IMR-90 (cell line): ENCODE measurements around the gene PITPNC1. TPM values are rescaled to one million over a fixed set of nuclear protein-coding genes. Genes with fewer than 3 reads are reported as not detected.

Experiments used
- ATAC-seq: fragments of 200-7000 bp; cut with Tn5 transposase; 2 replicates; pipeline ENCODE4 v1.9.1; 2020; ENCODE audit warnings: low read depth, mild to moderate bottlenecking, moderate library complexity
- BruUV-seq: library from RNA; stranded (reverse); fragments of 400-500 nt; replicated peaks from 2 replicates; lab custom pipeline; 2021; lab: Mats Ljungman, UMichigan
- CTCF ChIA-PET: fragments of 300-600 bp; formaldehyde crosslinking; extraction: SDS; loops from one replicate; lab custom pipeline; 2021; ENCODE audit warnings: antibody characterized with exemption; lab: Yijun Ruan, JAX
- POLR2A ChIA-PET: fragments of 300-600 bp; sonication (Branson Sonifier 250); formaldehyde crosslinking; loops from one replicate; lab custom pipeline; 2022; ENCODE audit warnings: antibody characterized with exemption; ENCODE audit not compliant: unreplicated experiment; lab: Charles Lee
- DNase-seq: peaks from one replicate; pipeline ENCODE4 v3.0.0; 2013
- H2AFZ ChIP-seq: replicated peaks from 2 replicates; pipeline ENCODE3; 2013; ENCODE audit warnings: low read length, mild to moderate bottlenecking; ENCODE audit not compliant: poor library complexity
- H2AK5ac ChIP-seq: 2 replicates; pipeline ENCODE4 v1.6.1; 2013; ENCODE audit warnings: low read depth, low read length, inconsistent platforms
- H2AK9ac ChIP-seq: replicated peaks from 2 replicates; pipeline ENCODE3; 2013; ENCODE audit warnings: mild to moderate bottlenecking, low read depth, low read length, moderate library complexity; ENCODE audit not compliant: poor library complexity
- H2BK120ac ChIP-seq: 2 replicates; pipeline ENCODE4 v1.6.1; 2013; ENCODE audit warnings: low read depth, low read length, inconsistent platforms
- H2BK15ac ChIP-seq: 3 replicates; pipeline ENCODE4 v1.6.1; 2013; ENCODE audit warnings: low read depth, low read length, inconsistent platforms
- H2BK20ac ChIP-seq: 2 replicates; pipeline ENCODE4 v1.6.1; 2013; ENCODE audit warnings: low read depth, mild to moderate bottlenecking, inconsistent platforms, low read length, moderate library complexity
- H2BK5ac ChIP-seq: 2 replicates; pipeline ENCODE4 v1.6.1; 2013; ENCODE audit warnings: mild to moderate bottlenecking, low read depth, low read length, inconsistent platforms; ENCODE audit not compliant: poor library complexity, severe bottlenecking
- H3K14ac ChIP-seq: replicated peaks from 2 replicates; pipeline ENCODE4 v1.6.1; 2013; ENCODE audit warnings: low read depth, low read length, inconsistent platforms
- H3K18ac ChIP-seq: 2 replicates; pipeline ENCODE4 v1.6.1; 2013; ENCODE audit warnings: low read depth, low read length, control low read depth
- H3K23ac ChIP-seq: 2 replicates; pipeline ENCODE4 v1.6.1; 2013; ENCODE audit warnings: low read depth, low read length, inconsistent platforms
- H3K27ac ChIP-seq: 2 replicates; pipeline ENCODE4 v1.5.1; 2013; ENCODE audit warnings: mild to moderate bottlenecking, control low read depth, low read length; ENCODE audit not compliant: insufficient read depth
- H3K27me3 ChIP-seq: 2 replicates; pipeline ENCODE4 v1.6.1; 2013; ENCODE audit warnings: low read length; ENCODE audit not compliant: control insufficient read depth, insufficient read depth
- H3K36me3 ChIP-seq: 2 replicates; pipeline ENCODE4 v1.6.1; 2013; ENCODE audit warnings: low read length, mixed read lengths; ENCODE audit not compliant: control insufficient read depth, insufficient read depth
- H3K4ac ChIP-seq: 2 replicates; pipeline ENCODE4 v1.6.1; 2013; ENCODE audit warnings: low read depth, low read length, inconsistent platforms
- H3K4me1 ChIP-seq: 2 replicates; pipeline ENCODE4 v1.6.1; 2013; ENCODE audit warnings: low read length, mixed read lengths; ENCODE audit not compliant: control insufficient read depth, insufficient read depth
- H3K4me2 ChIP-seq: 2 replicates; pipeline ENCODE4 v1.6.1; 2013; ENCODE audit warnings: low read depth, mild to moderate bottlenecking, control low read depth, low read length, moderate library complexity
- H3K4me3 ChIP-seq: 2 replicates; pipeline ENCODE4 v1.5.1; 2013; ENCODE audit warnings: low read depth, mild to moderate bottlenecking, control low read depth, low read length, moderate library complexity; ENCODE audit not compliant: insufficient read depth
- H3K56ac ChIP-seq: 2 replicates; pipeline ENCODE4 v1.6.1; 2013; ENCODE audit warnings: low read length, inconsistent platforms; ENCODE audit not compliant: insufficient read depth; ENCODE audit errors: extremely low read depth
- H3K79me1 ChIP-seq, 2 experiments: 2 replicates each; pipeline ENCODE4 v1.6.1; 2013; ENCODE audit warnings: low read length in 2 of 2, inconsistent platforms in 1 of 2, low read depth in 1 of 2
- H3K9ac ChIP-seq: 2 replicates; pipeline ENCODE4 v1.6.1; 2013; ENCODE audit warnings: low read depth, low read length, control low read depth
- H3K9me1 ChIP-seq: 2 replicates; pipeline ENCODE4 v1.6.1; 2013; ENCODE audit warnings: low read length, inconsistent platforms; ENCODE audit not compliant: insufficient read depth
- H3K9me3 ChIP-seq: 2 replicates; pipeline ENCODE4 v1.6.1; 2013; ENCODE audit warnings: low read length; ENCODE audit not compliant: control insufficient read depth, insufficient read depth
- H4K20me1 ChIP-seq: 2 replicates; pipeline ENCODE4 v1.6.1; 2013; ENCODE audit warnings: low read length, inconsistent platforms; ENCODE audit not compliant: insufficient read depth
- H4K5ac ChIP-seq: 2 replicates; pipeline ENCODE4 v1.6.1; 2013; ENCODE audit warnings: mild to moderate bottlenecking, low read depth, low read length, control low read depth
- H4K8ac ChIP-seq, 2 experiments: 2 replicates each; pipeline ENCODE4 v1.6.1; 2013; ENCODE audit warnings: low read depth in 2 of 2, low read length in 2 of 2, control low read depth in 1 of 2, inconsistent platforms in 1 of 2
- H4K91ac ChIP-seq: 2 replicates; pipeline ENCODE4 v1.6.1; 2013; ENCODE audit warnings: low read depth, low read length, inconsistent platforms; ENCODE audit not compliant: insufficient read depth
- CEBPB ChIP-seq: IDR thresholded peaks from 2 replicates; pipeline ENCODE4 v1.6.1; 2012; ENCODE audit warnings: low read depth, low read length, improper control_type of control experiment
- MXI1 ChIP-seq: IDR thresholded peaks from 2 replicates; pipeline ENCODE4 v1.6.1; 2012; ENCODE audit warnings: low read depth, mild to moderate bottlenecking, low read length, moderate library complexity, borderline replicate concordance
- NFE2L2 ChIP-seq: fragments of 150-350 bp; IDR thresholded peaks from 2 replicates; pipeline ENCODE4 v1.6.1; 2016; ENCODE audit warnings: low read depth, mild to moderate bottlenecking, low read length
- POLR2A ChIP-seq: IDR thresholded peaks from 2 replicates; pipeline ENCODE4 v1.6.1; 2012; ENCODE audit warnings: mild to moderate bottlenecking, low read depth, low read length
- RAD21 ChIP-seq: IDR thresholded peaks from 2 replicates; pipeline ENCODE4 v1.6.1; 2012; ENCODE audit warnings: low read length, improper control_type of control experiment
- RFX5 ChIP-seq: IDR thresholded peaks from 2 replicates; pipeline ENCODE4 v1.8.0; 2012; ENCODE audit warnings: low read depth, mild to moderate bottlenecking, low read length, moderate library complexity
- WGBS, 2 experiments: methylation state at CpG; one replicate each; pipeline versions ENCODE4 v1.1.5 to v1.1.7; 2013; ENCODE audit warnings: missing lambda C conversion rate in 2 of 2; ENCODE audit not compliant: insufficient read length in 1 of 2; ENCODE audit errors: extremely low coverage in 2 of 2; 5-methylcytosine and 5-hydroxymethylcytosine counted together
- dilution Hi-C: fragments of 300-500 bp; cut with HindIII; formaldehyde crosslinking; loops from one replicate; pipeline ENCODE4 v1.14.3; 2018; ENCODE audit warnings: low sequenced_read_pairs; ENCODE audit not compliant: unreplicated experiment
- in situ Hi-C: fragments of 300-500 bp; cut with MboI; formaldehyde crosslinking; loops from 3 replicates; pipeline ENCODE4 v1.14.3; 2019; ENCODE audit warnings: low sequenced_read_pairs, inconsistent platforms, mixed read lengths
- intact Hi-C: fragments of 100-400 bp; cut with micrococcal nuclease; formaldehyde crosslinking; loops from 2 replicates; pipeline ENCODE4 v1.10.0; 2022
- polyA plus RNA-seq, 3 experiments: library from polyadenylated mRNA; depleted of rRNA; stranded (reverse); fragments of >200 nt; gene quantifications; 2 replicates each; pipeline ENCODE4 v1.2.3, GENCODE V29; 2012; ENCODE audit warnings: low replicate concordance in 1 of 3
- total RNA-seq: library from RNA; depleted of rRNA; stranded (reverse); fragments of >200 nt; gene quantifications from 2 replicates; pipeline ENCODE4 v1.2.3, GENCODE V29; 2012
- TF ChIP-seq, protein P1 (sequence below): conservative IDR thresholded peaks from 2 replicates; pipeline ENCODE4 v1.5.1; 2012; ENCODE audit warnings: mild to moderate bottlenecking, low read depth, low read length, improper control_type of control experiment

Gene PITPNC1
- total and polyA plus RNA-seq, 2 of the 4 experiments (the other 2 are of a cell fraction), result 4.1 TPM

DNA sequence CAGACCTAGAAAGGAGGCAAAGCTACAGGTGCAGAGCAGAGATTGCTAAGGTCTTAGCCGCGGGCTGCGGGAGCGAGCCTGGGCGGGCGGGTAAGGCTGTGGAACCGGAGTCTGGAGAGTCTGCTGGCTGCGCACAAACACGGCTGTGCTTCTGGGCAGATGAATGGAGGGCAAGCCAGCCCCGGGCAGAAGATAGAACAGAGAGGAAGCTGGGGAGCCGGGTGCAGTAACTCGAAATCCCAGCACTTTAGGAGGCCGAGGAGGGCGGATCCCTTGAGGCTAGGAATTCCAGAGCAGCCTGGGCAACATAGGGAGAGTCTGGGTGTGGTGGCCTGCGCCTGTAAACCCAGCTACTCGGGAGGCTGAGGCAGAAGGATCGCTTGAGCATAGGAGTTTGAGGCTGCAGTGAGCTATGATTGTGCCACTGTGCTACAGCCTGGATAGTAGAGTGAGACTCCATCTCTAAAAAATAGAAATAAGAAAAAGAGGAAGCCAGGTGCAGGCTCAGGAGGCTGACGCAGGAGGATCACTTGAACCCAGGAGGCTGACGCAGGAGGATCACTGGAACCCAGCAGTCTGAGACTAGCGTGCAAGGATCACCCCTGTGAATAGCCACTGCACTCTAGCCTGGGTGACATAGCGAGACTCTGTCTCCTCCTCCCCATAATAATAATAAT is 56.3 kb downstream of the PITPNC1 start:
- H3K56ac ChIP-seq, result no peak overlapping the region
- H3K4me3 ChIP-seq, result no peak overlapping the region
- H4K91ac ChIP-seq, result no peak overlapping the region
- H3K27ac ChIP-seq, result no peak overlapping the region
- H3K18ac ChIP-seq, result no peak overlapping the region
- H2BK15ac ChIP-seq, result no peak overlapping the region
- H3K27me3 ChIP-seq, result no peaks in the 10 kb centered on the region
- H2AK5ac ChIP-seq, result 0 out of 2 replicates have a peak overlapping the region, but pooled peaks have one; percentile 36
- ATAC-seq (no peak), DNase-seq (no peak)
- H2BK120ac ChIP-seq, result no peak overlapping the region
- WGBS, 2 experiments, result 98% methylated on average over 14 of the region's 21 CpGs; no CpG with 5 or more reads in 1 of the 2 experiments
- BruUV-seq, result no TSS peak
- H4K8ac ChIP-seq, result no peak overlapping the region
- POLR2A ChIA-PET, result no interaction called here
- no peaks in the 10 kb centered on the region for H3K36me3 ChIP-seq
- H4K5ac ChIP-seq, result no peak overlapping the region
- H3K14ac ChIP-seq, result no peak overlapping the region
- H2AK9ac ChIP-seq, result no peak overlapping the region
- TF ChIP-seq RFX5, result no peak
- TF ChIP-seq RAD21, result no peak
- no peak for TF ChIP-seq NFE2L2
- no peak for TF ChIP-seq MXI1
- TF ChIP-seq, protein P1, sequence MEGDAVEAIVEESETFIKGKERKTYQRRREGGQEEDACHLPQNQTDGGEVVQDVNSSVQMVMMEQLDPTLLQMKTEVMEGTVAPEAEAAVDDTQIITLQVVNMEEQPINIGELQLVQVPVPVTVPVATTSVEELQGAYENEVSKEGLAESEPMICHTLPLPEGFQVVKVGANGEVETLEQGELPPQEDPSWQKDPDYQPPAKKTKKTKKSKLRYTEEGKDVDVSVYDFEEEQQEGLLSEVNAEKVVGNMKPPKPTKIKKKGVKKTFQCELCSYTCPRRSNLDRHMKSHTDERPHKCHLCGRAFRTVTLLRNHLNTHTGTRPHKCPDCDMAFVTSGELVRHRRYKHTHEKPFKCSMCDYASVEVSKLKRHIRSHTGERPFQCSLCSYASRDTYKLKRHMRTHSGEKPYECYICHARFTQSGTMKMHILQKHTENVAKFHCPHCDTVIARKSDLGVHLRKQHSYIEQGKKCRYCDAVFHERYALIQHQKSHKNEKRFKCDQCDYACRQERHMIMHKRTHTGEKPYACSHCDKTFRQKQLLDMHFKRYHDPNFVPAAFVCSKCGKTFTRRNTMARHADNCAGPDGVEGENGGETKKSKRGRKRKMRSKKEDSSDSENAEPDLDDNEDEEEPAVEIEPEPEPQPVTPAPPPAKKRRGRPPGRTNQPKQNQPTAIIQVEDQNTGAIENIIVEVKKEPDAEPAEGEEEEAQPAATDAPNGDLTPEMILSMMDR, result no peak
- no peak for TF ChIP-seq CEBPB
- TF ChIP-seq POLR2A, result no peak
- H4K20me1 ChIP-seq, result no peaks in the 10 kb centered on the region
- H3K4ac ChIP-seq, result no peak overlapping the region
- CTCF ChIA-PET, result no interaction called here
- no peaks in the 10 kb centered on the region for H3K9me3 ChIP-seq
- intact Hi-C loops (no loop called here), dilution Hi-C loops (no loop called here), in situ Hi-C loops (no loop called here)
- H3K79me1 ChIP-seq, result peaks cover 17 to 36% of the 10 kb centered on the region in 2 experiments
- H2AFZ ChIP-seq, result no peak overlapping the region
- peaks cover 4% of the 10 kb centered on the region; the same call in 1 of the 2 replicates for H3K9me1 ChIP-seq
- 0 out of 2 replicates have a peak, but pooled peaks cover 2% of the 10 kb centered on the region for H3K4me1 ChIP-seq
- H2BK5ac ChIP-seq, result no peak overlapping the region
- no peak overlapping the region for H3K9ac ChIP-seq
- no peak overlapping the region for H3K4me2 ChIP-seq
- no peak overlapping the region for H2BK20ac ChIP-seq
- H3K23ac ChIP-seq, result no peak overlapping the region
